Thyroid gland (tissue), 4 donors: ENCODE data around the gene PSME1. TPM values are rescaled to one million over a fixed set of nuclear protein-coding genes. Genes with fewer than 3 reads are reported as not detected.

Experiments used
- DNase-seq, 2 donors: peaks; one replicate each; pipeline ENCODE4 v3.0.0-alpha.2; 2019
- H3K27ac ChIP-seq, 3 donors: fragments of 200-600 bp; sonication (generic); 1 replicate in 2 of 3; 2 replicates in 1 of 3; pipeline ENCODE4 v1.5.1; 2016 to 2019; ENCODE audit warnings: mild to moderate bottlenecking in 1 of 3, moderate library complexity in 1 of 3
- H3K27me3 ChIP-seq: fragments of 200-600 bp; sonication (generic); one replicate; pipeline ENCODE4 v1.5.1; 2019
- H3K36me3 ChIP-seq, 2 donors: fragments of 200-600 bp; sonication (generic); one replicate each; pipeline ENCODE4 v1.5.1; 2016 to 2019
- H3K4me1 ChIP-seq, 2 donors: fragments of 200-600 bp; sonication (generic); one replicate each; pipeline ENCODE4 v1.5.1; 2017 to 2019
- H3K4me3 ChIP-seq, 3 donors: fragments of 200-600 bp; sonication (generic); replicated peaks in 1 of 3; 1 replicate in 2 of 3; 2 replicates in 1 of 3; pipeline ENCODE4 v1.5.1; 2016; ENCODE audit warnings: mild to moderate bottlenecking in 1 of 3
- H3K9me3 ChIP-seq: fragments of 200-600 bp; sonication (generic); one replicate; pipeline ENCODE4 v1.5.1; 2017
- CTCF ChIP-seq, 6 experiments: fragments of 200-600 bp in 3 of 6; fragments of 450-650 bp in 3 of 6; sonication (generic) in 3 of 6; IDR thresholded peaks; one replicate each; pipeline ENCODE4 v1.5.1; 2016 to 2019; ENCODE audit warnings: antibody characterized with exemption in 6 of 6, mild to moderate bottlenecking in 2 of 6, inconsistent platforms in 1 of 6, moderate library complexity in 1 of 6
- POLR2A ChIP-seq, 2 donors: fragments of 450-650 bp; IDR thresholded peaks; one replicate each; pipeline ENCODE4 v1.6.1; 2017; ENCODE audit warnings: antibody characterized with exemption in 2 of 2, mild to moderate bottlenecking in 2 of 2, moderate library complexity in 1 of 2
- WGBS, 2 donors: methylation state at CpG; one replicate each; pipeline ENCODE4 v1.1.5; 2017; 5-methylcytosine and 5-hydroxymethylcytosine counted together
- intact Hi-C: fragments of 100-400 bp; cut with DNase I; formaldehyde crosslinking; loops from one replicate; pipeline ENCODE4 v1.15.1; 2023
- total RNA-seq, 4 donors: library from RNA; depleted of rRNA; stranded (reverse); fragments of >200 nt; gene quantifications; one replicate each; pipeline ENCODE4 v1.2.3, GENCODE V29; 2016

Gene PSME1
- 100 to 1,000 TPM; 117 to 193 (median 186) TPM for total RNA-seq

- WGBS, 2 donors: 0% methylated on average over 9 to 20 of the region's 75 CpGs
- peak; percentile 94 for DNase-seq
- Histone ChIP-seq H3K27me3 (no peaks in the 10 kb centered on the region), H3K4me1 (peaks cover 17 to 23% of the 10 kb centered on the region in 2 donors), H3K27ac (peak within 1 kb of the TSS; percentile 72 to 81 (median 80)), H3K36me3 (peaks cover 14 to 15% of the 10 kb centered on the region in 2 donors), H3K4me3 (peak within 1 kb of the TSS; percentile 83 to 94 (median 92)), H3K9me3 (no peaks in the 10 kb centered on the region)
- TF ChIP-seq CTCF (IDR thresholded peaks at IDR 0.05) (no peak), POLR2A (IDR thresholded peaks at IDR 0.05) (peak; percentile 29 to 71)
- intact Hi-C loops: no loop called here
Measured at GRCh38 chr14:24135834-24136683, at the start of gene PSME1. PSME1 (plus strand) TSS chr14:24136194; CDS start chr14:24136263, 69 bp downstream.

GRCh38 chr14:24087004-24087403, 49.0 kb upstream of the PSME1 start:
- H3K9me3 ChIP-seq: no peaks in the 10 kb centered on the region
- no peak overlapping the region for H3K4me3 ChIP-seq
- H3K27me3 ChIP-seq: no peaks in the 10 kb centered on the region
- TF ChIP-seq POLR2A (IDR thresholded peaks at IDR 0.05): no peak
- TF ChIP-seq CTCF (IDR thresholded peaks at IDR 0.05): no peak
- H3K4me1 ChIP-seq: peaks cover 0 to 3% of the 10 kb centered on the region in 2 donors
- DNase-seq: no peak
- intact Hi-C loops: no loop called here
- no peaks in the 10 kb centered on the region for H3K36me3 ChIP-seq
- 92 to 93% methylated on average over 1 of the region's 1 CpG for WGBS, 2 donors
- H3K27ac ChIP-seq: no peak overlapping the region

GRCh38 chr14:24088095-24088494, 47.9 kb upstream of the PSME1 start:
- H3K4me1 ChIP-seq: peaks cover 0 to 9% of the 10 kb centered on the region in 2 donors
- intact Hi-C loops: no loop called here
- no peaks in the 10 kb centered on the region for H3K27me3 ChIP-seq
- H3K36me3 ChIP-seq: no peaks in the 10 kb centered on the region
- TF ChIP-seq POLR2A (IDR thresholded peaks at IDR 0.05): no peak
- no peak for TF ChIP-seq CTCF (IDR thresholded peaks at IDR 0.05)
- no peaks in the 10 kb centered on the region for H3K9me3 ChIP-seq
- no peak for DNase-seq
- H3K27ac ChIP-seq: no peak overlapping the region
- no peak overlapping the region for H3K4me3 ChIP-seq
- WGBS, 2 donors: 89% methylated on average over 2 of the region's 2 CpGs; no CpG with 5 or more reads in 1 of the 2 donors

DNA sequence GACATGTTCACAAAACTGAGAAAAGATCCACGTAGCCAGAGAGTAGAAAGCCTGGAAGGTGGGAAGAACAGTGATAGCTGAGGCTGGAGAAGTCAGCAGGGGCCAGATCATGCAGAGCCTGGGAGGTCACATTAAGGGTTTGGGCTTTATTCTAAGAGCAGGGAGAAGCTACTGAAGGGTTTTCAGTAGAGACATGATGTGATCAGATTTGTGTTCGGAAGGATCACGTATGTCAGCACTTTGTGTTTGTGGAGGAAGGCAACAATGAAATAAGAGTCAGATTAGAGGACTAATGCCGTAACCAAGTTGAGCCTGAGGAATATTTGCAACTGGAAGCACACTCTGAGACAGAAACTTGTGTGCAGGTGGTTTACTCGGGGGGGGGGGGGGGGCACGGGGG, 46.1 kb upstream of the PSME1 start:
- peaks cover under 1 to 19% of the 10 kb centered on the region in 2 donors for H3K4me1 ChIP-seq
- no peaks in the 10 kb centered on the region for H3K36me3 ChIP-seq
- H3K4me3 ChIP-seq: no peak overlapping the region
- no peak for DNase-seq
- intact Hi-C loops: loop anchor here (2.0 kb wide), 1 partner anchor 31 kb away; no protein-coding TSS in a partner anchor
- no peaks in the 10 kb centered on the region for H3K9me3 ChIP-seq
- 84 to 90% methylated on average over 6 of the region's 6 CpGs for WGBS, 2 donors
- TF ChIP-seq POLR2A (IDR thresholded peaks at IDR 0.05) (no peak), CTCF (IDR thresholded peaks at IDR 0.05) (no peak)
- H3K27me3 ChIP-seq: no peaks in the 10 kb centered on the region
- H3K27ac ChIP-seq: no peak overlapping the region

DNA sequence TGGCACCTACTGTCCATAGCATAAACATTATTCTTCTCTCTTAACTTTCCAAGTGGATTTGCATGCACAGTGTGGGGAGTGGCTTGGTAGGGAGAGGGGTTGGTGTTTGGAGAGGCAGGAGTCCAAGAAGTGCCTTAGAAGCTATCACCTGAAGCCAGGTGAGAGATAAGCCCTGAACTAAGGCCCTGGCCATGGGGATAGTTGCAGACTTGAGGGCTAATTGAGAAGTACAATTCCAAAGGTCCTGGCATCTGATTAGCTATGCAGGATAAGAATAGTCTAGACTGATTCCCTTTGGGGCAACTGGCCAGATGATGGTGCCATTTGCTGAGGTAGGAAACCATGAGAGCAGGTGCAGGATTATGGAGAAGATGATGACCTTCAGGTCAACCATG, 43.9 kb upstream of the PSME1 start:
- TF ChIP-seq POLR2A (IDR thresholded peaks at IDR 0.05) (no peak), CTCF (IDR thresholded peaks at IDR 0.05) (no peak)
- Histone ChIP-seq H3K4me3 (no peak overlapping the region), H3K27ac (no peak overlapping the region), H3K9me3 (no peaks in the 10 kb centered on the region), H3K4me1 (peaks cover 10 to 29% of the 10 kb centered on the region in 2 donors), H3K27me3 (no peaks in the 10 kb centered on the region), H3K36me3 (no peaks in the 10 kb centered on the region)
- no peak for DNase-seq
- intact Hi-C loops: no loop called here
